GM18520 (cell line): ENCODE results near the gene METTL23.
A peak's percentile ranks its signal among the peaks of the same experiment; 100 is the strongest.
"Not testable (repeated sequence)": the region's sequence is repeated elsewhere in the genome, so short reads cannot be mapped to it uniquely, and the experiment has no call there.

Experiments
- ATAC-seq: cut with Tn5 transposase; IDR thresholded peaks from one replicate; pipeline ENCODE4 v1.9.1; 2021; ENCODE audit not compliant: unreplicated experiment

The METTL23 gene

GRCh38 chr17:76734080-76734840 is 7.6 kb downstream of the METTL23 start:
- no peak for ATAC-seq

GRCh38 chr17:76735006-76735405 is 8.4 kb downstream of the METTL23 start:
- ATAC-seq = no peak

GRCh38 chr17:76735586-76736348 is 9.1 kb downstream of the METTL23 start:
- no peak for ATAC-seq

GRCh38 chr17:76736349-76737081 is 9.9 kb downstream of the METTL23 start:
- peak; percentile 13 for ATAC-seq

GRCh38 chr17:76737082-76737675 is 10.5 kb downstream of the METTL23 start, which contains the start of gene SRSF2:
SRSF2 (minus strand) TSS chr17:76737331; CDS start chr17:76737160, 171 bp downstream.
- ATAC-seq = peak; percentile 58

- ATAC-seq = peak; percentile 30
Observed at GRCh38 chr17:76737676-76738467, 11.2 kb downstream of the METTL23 start, which contains the start of gene MFSD11. MFSD11 (plus strand) TSS chr17:76738119; CDS start chr17:76738353, 234 bp downstream.

GRCh38 chr17:76738468-76738850 is 11.8 kb downstream of the METTL23 start:
- ATAC-seq = no peak

GRCh38 chr17:76739568-76740115 is 13.0 kb downstream of the METTL23 start:
- ATAC-seq = not testable (repeated sequence)

GRCh38 chr17:76740329-76741118 is 13.9 kb downstream of the METTL23 start:
- no peak for ATAC-seq

- no peak for ATAC-seq
Observed at GRCh38 chr17:76742958-76743357, 16.3 kb downstream of the METTL23 start.

- ATAC-seq = no peak
Observed at GRCh38 chr17:76744747-76745146, 18.1 kb downstream of the METTL23 start.

GRCh38 chr17:76745785-76746184 is 19.1 kb downstream of the METTL23 start:
- not testable (repeated sequence) for ATAC-seq

GRCh38 chr17:76747716-76748363 is 21.2 kb downstream of the METTL23 start:
- no peak for ATAC-seq

GRCh38 chr17:76748657-76749056 is 22.0 kb downstream of the METTL23 start:
- ATAC-seq = no peak

GRCh38 chr17:76751416-76751993 is 24.9 kb downstream of the METTL23 start:
- ATAC-seq = no peak

- ATAC-seq = no peak
Observed at GRCh38 chr17:76752006-76752405, 25.4 kb downstream of the METTL23 start.

- no peak for ATAC-seq
Observed at GRCh38 chr17:76753061-76753961, 26.7 kb downstream of the METTL23 start.
